Caco-2 (cell line): Measurements from ENCODE around the gene TPPP2. TPM values are rescaled to one million over a fixed set of nuclear protein-coding genes. Genes with fewer than 3 reads are reported as not detected.

ENCODE experiments used
- BruUV-seq: library from RNA; stranded (reverse); fragments of 400-500 nt; replicated peaks from 2 replicates; lab custom pipeline; 2021; lab: Mats Ljungman, UMichigan
- CTCF ChIA-PET: fragments of 300-600 bp; sonication (Branson Sonifier 250); formaldehyde crosslinking; loops from one replicate; lab custom pipeline; 2022; ENCODE audit warnings: antibody characterized with exemption; lab: Charles Lee
- POLR2A ChIA-PET: fragments of 300-600 bp; sonication (Branson Sonifier 250); formaldehyde crosslinking; loops from one replicate; lab custom pipeline; 2022; ENCODE audit warnings: antibody characterized with exemption; lab: Charles Lee
- DNase-seq, 2 experiments: peaks; one replicate each; pipeline versions ENCODE4 v3.0.0 to v3.0.0-alpha.2; 2020 to 2022
- H3K27me3 ChIP-seq: replicated peaks from 2 replicates; pipeline ENCODE4 v1.6.0; 2011; ENCODE audit warnings: low read length; ENCODE audit not compliant: control insufficient read depth, insufficient read depth
- H3K36me3 ChIP-seq: 2 replicates; pipeline ENCODE4 v1.5.1; 2011; ENCODE audit warnings: low read length; ENCODE audit not compliant: control insufficient read depth, insufficient read depth
- H3K4me1 ChIP-seq: fragments of 250-450 bp; sonication (Bioruptor Pico); 2 replicates; pipeline ENCODE4 v1.5.1; 2020; ENCODE audit warnings: mild to moderate bottlenecking
- H3K4me3 ChIP-seq: 2 replicates; pipeline ENCODE4 v1.5.1; 2011; ENCODE audit warnings: low read depth, mild to moderate bottlenecking, control low read depth, low read length
- H3K9me3 ChIP-seq: fragments of 250-450 bp; sonication (Bioruptor Pico); 2 replicates; pipeline ENCODE4 v1.5.1; 2020; ENCODE audit warnings: mild to moderate bottlenecking, moderate library complexity
- H3K27ac Mint-ChIP-seq: one replicate; pipeline ENCODE4 v1.8.0; 2022; ENCODE audit warnings: mixed read lengths; ENCODE audit not compliant: unreplicated experiment
- H3K27me3 Mint-ChIP-seq: one replicate; pipeline ENCODE4 v1.8.0; 2022; ENCODE audit warnings: mixed read lengths; ENCODE audit not compliant: insufficient read depth, unreplicated experiment
- H3K36me3 Mint-ChIP-seq: one replicate; pipeline ENCODE4 v1.8.0; 2022; ENCODE audit warnings: mild to moderate bottlenecking, mixed read lengths; ENCODE audit not compliant: insufficient read depth, unreplicated experiment
- H3K4me1 Mint-ChIP-seq: one replicate; pipeline ENCODE4 v1.8.0; 2022; ENCODE audit warnings: low read depth, mixed read lengths; ENCODE audit not compliant: unreplicated experiment
- H3K4me3 Mint-ChIP-seq: one replicate; pipeline ENCODE4 v1.8.0; 2022; ENCODE audit warnings: mild to moderate bottlenecking, moderate library complexity, mixed read lengths; ENCODE audit not compliant: unreplicated experiment
- H3K9me3 Mint-ChIP-seq: one replicate; pipeline ENCODE4 v1.8.0; 2022; ENCODE audit warnings: mixed read lengths; ENCODE audit not compliant: unreplicated experiment
- intact Hi-C: fragments of 100-400 bp; cut with micrococcal nuclease; formaldehyde crosslinking; loops from one replicate; pipeline ENCODE4 v1.10.0; 2022; ENCODE audit not compliant: unreplicated experiment
- total RNA-seq: library from RNA; stranded (reverse); gene quantifications from 2 replicates; pipeline ENCODE4 v1.2.3, GENCODE V29; 2022
- TF ChIP-seq, protein P1 (sequence below), 2 experiments: fragments of 200-600 bp in 1 of 2; IDR thresholded peaks; 1 replicate in 1 of 2; 2 replicates in 1 of 2; pipeline versions ENCODE4 v1.5.1 to v1.8.0; 2011 to 2022; ENCODE audit warnings: antibody characterized with exemption in 1 of 2, control low read depth in 1 of 2, inconsistent platforms in 1 of 2, low read depth in 1 of 2, low read length in 1 of 2, mild to moderate bottlenecking in 1 of 2, moderate library complexity in 1 of 2; ENCODE audit not compliant: insufficient read depth in 1 of 2, severe bottlenecking in 1 of 2, unreplicated experiment in 1 of 2

The TPPP2 gene
- total RNA-seq, 1 experiment from 2014 or later = not detected

DNA sequence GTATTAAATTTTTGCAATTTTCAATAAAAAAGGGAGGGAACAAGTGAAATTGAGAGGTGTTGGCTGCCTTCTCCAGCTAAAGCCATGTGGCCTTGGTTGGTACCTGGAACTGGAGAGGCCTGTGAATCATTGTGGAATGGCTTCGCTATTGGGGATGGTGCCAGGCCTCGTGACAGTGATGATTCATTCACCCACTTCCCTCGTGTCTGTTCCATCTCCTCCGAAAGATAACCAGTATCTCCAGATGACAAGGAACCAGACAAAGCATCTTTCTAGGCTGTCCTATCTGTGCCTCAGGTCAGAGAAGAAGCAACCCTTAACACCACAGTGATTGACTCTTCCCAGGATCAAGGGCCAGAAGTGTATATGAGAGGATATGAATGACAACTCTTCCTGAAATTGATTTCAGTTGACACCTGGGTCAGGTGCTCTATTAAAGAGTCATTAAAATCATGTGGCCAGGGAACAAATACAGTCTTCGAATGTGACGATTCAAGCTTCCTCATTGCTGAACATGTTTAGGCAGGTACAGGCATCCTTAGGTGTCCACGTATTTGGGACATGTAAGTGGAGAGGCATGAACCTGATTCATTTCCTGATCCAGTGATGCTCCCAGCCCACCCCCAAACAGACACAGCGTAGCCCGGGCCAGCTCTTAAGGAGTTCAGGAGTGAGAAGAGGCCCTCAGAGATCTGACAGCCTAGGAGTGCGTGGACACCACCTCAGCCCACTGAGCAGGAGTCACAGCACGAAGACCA lies 11.8 kb downstream of the TPPP2 start, which contains the start of gene RNASE7:
Gene RNASE7, plus strand, starts transcription at position 687 of the 758 bp plus-strand sequence. CDS start 631 bp downstream, outside the sequence.
- H3K4me3 Mint-ChIP-seq = no peak within 1 kb of the TSS
- Histone ChIP-seq H3K9me3 (no peaks in the 10 kb centered on the region), H3K4me3 (no peak within 1 kb of the TSS), H3K27me3 (no peaks in the 10 kb centered on the region), H3K36me3 (no peaks in the 10 kb centered on the region), H3K4me1 (peaks cover 24% of the 10 kb centered on the region)
- CTCF ChIA-PET = interaction anchor here (0.7 to 4.0 kb wide), 2 partner anchors 27 kb away, joined by 3 to 229 read pairs; no protein-coding TSS in a partner anchor
- no peaks in the 10 kb centered on the region for H3K9me3 Mint-ChIP-seq
- intact Hi-C loops = no loop called here
- peaks cover 21% of the 10 kb centered on the region for H3K4me1 Mint-ChIP-seq
- TF ChIP-seq, protein P1, sequence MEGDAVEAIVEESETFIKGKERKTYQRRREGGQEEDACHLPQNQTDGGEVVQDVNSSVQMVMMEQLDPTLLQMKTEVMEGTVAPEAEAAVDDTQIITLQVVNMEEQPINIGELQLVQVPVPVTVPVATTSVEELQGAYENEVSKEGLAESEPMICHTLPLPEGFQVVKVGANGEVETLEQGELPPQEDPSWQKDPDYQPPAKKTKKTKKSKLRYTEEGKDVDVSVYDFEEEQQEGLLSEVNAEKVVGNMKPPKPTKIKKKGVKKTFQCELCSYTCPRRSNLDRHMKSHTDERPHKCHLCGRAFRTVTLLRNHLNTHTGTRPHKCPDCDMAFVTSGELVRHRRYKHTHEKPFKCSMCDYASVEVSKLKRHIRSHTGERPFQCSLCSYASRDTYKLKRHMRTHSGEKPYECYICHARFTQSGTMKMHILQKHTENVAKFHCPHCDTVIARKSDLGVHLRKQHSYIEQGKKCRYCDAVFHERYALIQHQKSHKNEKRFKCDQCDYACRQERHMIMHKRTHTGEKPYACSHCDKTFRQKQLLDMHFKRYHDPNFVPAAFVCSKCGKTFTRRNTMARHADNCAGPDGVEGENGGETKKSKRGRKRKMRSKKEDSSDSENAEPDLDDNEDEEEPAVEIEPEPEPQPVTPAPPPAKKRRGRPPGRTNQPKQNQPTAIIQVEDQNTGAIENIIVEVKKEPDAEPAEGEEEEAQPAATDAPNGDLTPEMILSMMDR (IDR thresholded peaks at IDR 0.05; ENCODE audit: insufficient read depth in 1 of 2, low read depth in 1 of 2, low read length in 1 of 2, severe bottlenecking in 1 of 2, unreplicated experiment in 1 of 2) = no peak
- peaks cover 16% of the 10 kb centered on the region for H3K27me3 Mint-ChIP-seq
- BruUV-seq = no TSS peak
- H3K36me3 Mint-ChIP-seq = no peaks in the 10 kb centered on the region
- POLR2A ChIA-PET = no interaction called here
- H3K27ac Mint-ChIP-seq = no peak within 1 kb of the TSS
- no peak for DNase-seq

DNA sequence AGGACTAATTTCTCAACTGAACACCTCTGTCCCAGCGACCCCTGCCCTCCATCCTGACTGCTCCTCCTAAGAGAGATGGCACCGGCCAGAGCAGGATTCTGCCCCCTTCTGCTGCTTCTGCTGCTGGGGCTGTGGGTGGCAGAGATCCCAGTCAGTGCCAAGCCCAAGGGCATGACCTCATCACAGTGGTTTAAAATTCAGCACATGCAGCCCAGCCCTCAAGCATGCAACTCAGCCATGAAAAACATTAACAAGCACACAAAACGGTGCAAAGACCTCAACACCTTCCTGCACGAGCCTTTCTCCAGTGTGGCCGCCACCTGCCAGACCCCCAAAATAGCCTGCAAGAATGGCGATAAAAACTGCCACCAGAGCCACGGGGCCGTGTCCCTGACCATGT lies 12.9 kb downstream of the TPPP2 start:
- Mint-ChIP-seq H3K4me1 (peaks cover 18% of the 10 kb centered on the region), H3K9me3 (no peaks in the 10 kb centered on the region), H3K27me3 (peaks cover 16% of the 10 kb centered on the region), H3K36me3 (no peaks in the 10 kb centered on the region), H3K4me3 (no peak overlapping the region), H3K27ac (no peak overlapping the region)
- no peaks in the 10 kb centered on the region for H3K27me3 ChIP-seq
- POLR2A ChIA-PET = interaction anchor here (0.6 kb wide), 1 partner anchor 430 kb away, joined by 4 read pairs; no protein-coding TSS in a partner anchor
- no TSS peak for BruUV-seq
- no peak overlapping the region for H3K4me3 ChIP-seq
- TF ChIP-seq, protein P1 (IDR thresholded peaks at IDR 0.05; ENCODE audit: insufficient read depth in 1 of 2, low read depth in 1 of 2, low read length in 1 of 2, severe bottlenecking in 1 of 2, unreplicated experiment in 1 of 2) = no peak
- CTCF ChIA-PET = interaction anchor here (0.7 kb wide), 1 partner anchor 28 kb away, joined by 3 read pairs; no protein-coding TSS in a partner anchor
- intact Hi-C loops = no loop called here
- DNase-seq = no peak
- H3K4me1 ChIP-seq = peaks cover 21% of the 10 kb centered on the region
- H3K36me3 ChIP-seq = no peaks in the 10 kb centered on the region
- H3K9me3 ChIP-seq = no peaks in the 10 kb centered on the region

DNA sequence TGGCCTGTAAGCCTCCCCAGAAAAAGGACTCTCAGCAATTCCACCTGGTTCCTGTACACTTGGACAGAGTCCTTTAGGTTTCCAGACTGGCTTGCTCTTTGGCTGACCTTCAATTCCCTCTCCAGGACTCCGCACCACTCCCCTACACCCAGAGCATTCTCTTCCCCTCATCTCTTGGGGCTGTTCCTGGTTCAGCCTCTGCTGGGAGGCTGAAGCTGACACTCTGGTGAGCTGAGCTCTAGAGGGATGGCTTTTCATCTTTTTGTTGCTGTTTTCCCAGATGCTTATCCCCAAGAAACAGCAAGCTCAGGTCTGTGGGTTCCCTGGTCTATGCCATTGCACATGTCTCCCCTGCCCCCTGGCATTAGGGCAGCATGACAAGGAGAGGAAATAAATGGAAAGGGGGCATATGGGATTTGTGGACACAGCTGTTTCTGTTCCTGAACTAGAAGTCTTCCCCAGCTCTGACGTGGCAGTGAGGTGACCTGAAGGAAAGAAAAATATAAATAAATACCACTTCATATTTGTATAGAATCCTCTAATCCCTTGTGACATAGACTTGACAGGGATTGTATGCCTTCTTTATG lies 13.5 kb downstream of the TPPP2 start:
- peaks cover 16% of the 10 kb centered on the region for H3K27me3 Mint-ChIP-seq

More for the DNA sequence above, 13.5 kb downstream of the TPPP2 start:
- CTCF ChIA-PET = interaction anchor here (1.1 to 1.5 kb wide), 3 partner anchors 28 to 73 kb away, joined by 3 to 10 read pairs (median 3); no protein-coding TSS in a partner anchor
- Mint-ChIP-seq H3K36me3 (no peaks in the 10 kb centered on the region), H3K27ac (no peak overlapping the region), H3K9me3 (no peaks in the 10 kb centered on the region), H3K4me1 (peaks cover 13% of the 10 kb centered on the region), H3K4me3 (no peak overlapping the region)
- Histone ChIP-seq H3K4me3 (no peak overlapping the region), H3K4me1 (peaks cover 15% of the 10 kb centered on the region), H3K36me3 (no peaks in the 10 kb centered on the region), H3K27me3 (no peaks in the 10 kb centered on the region), H3K9me3 (no peaks in the 10 kb centered on the region)
- TF ChIP-seq, protein P1 (IDR thresholded peaks at IDR 0.05; ENCODE audit: insufficient read depth in 1 of 2, low read depth in 1 of 2, low read length in 1 of 2, severe bottlenecking in 1 of 2, unreplicated experiment in 1 of 2) = no peak
- POLR2A ChIA-PET = interaction anchor here (0.6 kb wide), 1 partner anchor 430 kb away, joined by 4 read pairs; no protein-coding TSS in a partner anchor
- DNase-seq = no peak
- intact Hi-C loops = no loop called here
- no TSS peak for BruUV-seq
